Measurements from ENCODE around the gene SHROOM3. TPM values are rescaled to one million over a fixed set of nuclear protein-coding genes. Genes with fewer than 3 reads are reported as not detected.

Gene SHROOM3
- total and polyA plus RNA-seq, 10 donors, result 0.37 to 23.9 (median 8.3) TPM

DNA sequence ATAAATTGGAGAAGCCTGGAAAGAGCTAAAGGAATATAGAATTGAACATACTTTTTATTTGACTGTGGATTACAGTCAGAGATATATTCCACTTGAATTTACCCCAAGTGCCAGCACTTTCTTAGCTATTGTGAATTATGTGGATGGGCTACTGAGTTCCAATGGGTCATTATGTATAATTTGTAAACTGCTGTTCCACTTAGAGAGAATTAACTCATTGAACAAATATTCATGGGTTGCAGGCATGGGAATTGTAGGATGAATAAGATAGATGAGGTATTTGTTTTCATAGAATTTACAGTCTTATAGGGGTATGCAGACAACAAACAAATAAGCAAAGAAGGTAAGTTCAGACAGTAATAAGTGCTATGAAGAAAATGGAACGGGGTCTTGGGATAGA lies 195.7 kb downstream of the SHROOM3 start:
- DNase-seq, result no peak
- Histone ChIP-seq H3K27ac (no peak overlapping the region), H3K27me3 (replicated peaks in 1 of 7) (peaks cover 0 to 7% (median 0%) of the 10 kb centered on the region in 7 donors), H3K36me3 (no peaks in the 10 kb centered on the region), H3K9me3 (no peaks in the 10 kb centered on the region), H3K4me3 (no peak overlapping the region), H3K4me1 (no peaks in the 10 kb centered on the region)
- intact Hi-C loops (cut with DNase I; ENCODE audit: low total_unique reads), result no loop called here
- 41 to 91% (median 90%) methylated on average over 1 of the region's 1 CpG for WGBS, 5 donors
- TF ChIP-seq POLR2AphosphoS5 (IDR thresholded peaks at IDR 0.05), result no peak
- TF ChIP-seq, protein P1, sequence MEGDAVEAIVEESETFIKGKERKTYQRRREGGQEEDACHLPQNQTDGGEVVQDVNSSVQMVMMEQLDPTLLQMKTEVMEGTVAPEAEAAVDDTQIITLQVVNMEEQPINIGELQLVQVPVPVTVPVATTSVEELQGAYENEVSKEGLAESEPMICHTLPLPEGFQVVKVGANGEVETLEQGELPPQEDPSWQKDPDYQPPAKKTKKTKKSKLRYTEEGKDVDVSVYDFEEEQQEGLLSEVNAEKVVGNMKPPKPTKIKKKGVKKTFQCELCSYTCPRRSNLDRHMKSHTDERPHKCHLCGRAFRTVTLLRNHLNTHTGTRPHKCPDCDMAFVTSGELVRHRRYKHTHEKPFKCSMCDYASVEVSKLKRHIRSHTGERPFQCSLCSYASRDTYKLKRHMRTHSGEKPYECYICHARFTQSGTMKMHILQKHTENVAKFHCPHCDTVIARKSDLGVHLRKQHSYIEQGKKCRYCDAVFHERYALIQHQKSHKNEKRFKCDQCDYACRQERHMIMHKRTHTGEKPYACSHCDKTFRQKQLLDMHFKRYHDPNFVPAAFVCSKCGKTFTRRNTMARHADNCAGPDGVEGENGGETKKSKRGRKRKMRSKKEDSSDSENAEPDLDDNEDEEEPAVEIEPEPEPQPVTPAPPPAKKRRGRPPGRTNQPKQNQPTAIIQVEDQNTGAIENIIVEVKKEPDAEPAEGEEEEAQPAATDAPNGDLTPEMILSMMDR (IDR thresholded peaks at IDR 0.05 in 8 of 11, conservative IDR thresholded peaks at IDR 0.05 in 3 of 11), result no peak
- no peak for TF ChIP-seq POLR2A (IDR thresholded peaks at IDR 0.05)

DNA sequence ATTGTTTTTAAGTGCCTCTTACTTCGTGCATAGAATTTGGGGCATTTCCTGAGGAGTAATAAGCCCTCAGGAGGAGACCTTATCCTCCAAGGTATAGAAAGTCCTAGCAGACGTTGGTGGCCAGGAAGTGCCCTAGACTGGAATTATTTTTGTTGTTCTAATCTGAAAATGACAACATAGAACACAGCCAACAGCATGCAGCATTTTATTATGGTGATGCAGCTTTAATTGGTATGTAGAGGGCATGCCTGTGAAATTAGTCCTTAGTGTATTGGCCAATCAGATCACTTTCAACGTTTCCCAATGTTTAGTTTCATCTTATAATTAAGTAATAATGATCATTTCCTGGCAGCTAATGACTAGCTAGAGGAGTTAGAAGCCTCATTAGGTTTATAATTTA lies 199.2 kb downstream of the SHROOM3 start:
- Histone ChIP-seq H3K36me3 (no peaks in the 10 kb centered on the region), H3K27ac (no peak overlapping the region), H3K9me3 (no peaks in the 10 kb centered on the region), H3K4me1 (no peaks in the 10 kb centered on the region), H3K27me3 (replicated peaks in 1 of 7) (peaks cover 0 to 11% (median 0%) of the 10 kb centered on the region in 7 donors), H3K4me3 (no peak overlapping the region)
- TF ChIP-seq, protein P1 (IDR thresholded peaks at IDR 0.05 in 8 of 11, conservative IDR thresholded peaks at IDR 0.05 in 3 of 11), result no peak
- no peak for TF ChIP-seq POLR2A (IDR thresholded peaks at IDR 0.05)
- no peak for TF ChIP-seq POLR2AphosphoS5 (IDR thresholded peaks at IDR 0.05)
- intact Hi-C loops (cut with DNase I; ENCODE audit: low total_unique reads), result no loop called here
- DNase-seq, result no peak
- 18 to 35% (median 27%) methylated on average over 3 of the region's 3 CpGs for WGBS, 5 donors

DNA sequence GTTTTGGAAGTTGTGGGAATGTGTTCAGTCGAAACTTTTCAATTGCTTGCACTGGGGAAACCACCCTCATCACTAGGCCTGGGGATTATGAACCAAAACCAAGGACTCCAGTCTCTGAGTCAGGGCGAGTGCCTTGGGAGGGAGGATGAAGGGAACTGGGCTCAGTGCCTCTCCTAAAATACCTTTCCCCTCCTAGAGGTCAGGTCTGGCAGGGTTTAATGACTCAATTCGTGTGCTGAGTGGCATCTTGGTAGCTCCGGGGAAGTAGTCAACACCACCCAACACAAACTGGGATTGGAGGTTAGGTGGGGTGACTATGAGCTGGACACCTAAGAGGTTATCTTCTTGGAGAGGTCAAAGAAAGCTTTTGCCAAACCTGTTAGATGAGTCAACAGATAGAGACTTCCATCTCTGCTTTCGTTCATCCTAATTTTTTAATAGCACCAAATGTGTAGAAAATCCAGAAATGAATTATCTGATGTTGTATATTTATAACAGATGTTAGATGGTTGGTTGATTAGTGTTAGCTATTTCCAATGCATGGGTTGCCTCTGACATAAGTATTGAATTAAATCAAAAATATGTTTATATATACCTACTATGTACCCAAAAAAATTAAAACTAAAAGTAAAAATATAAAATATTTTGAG lies 202.8 kb downstream of the SHROOM3 start:
- intact Hi-C loops (cut with DNase I; ENCODE audit: low total_unique reads), result no loop called here
- no peaks in the 10 kb centered on the region for H3K4me1 ChIP-seq
- H3K27me3 ChIP-seq (replicated peaks in 1 of 7), result peaks cover 0 to 7% (median 0%) of the 10 kb centered on the region in 7 donors
- no peaks in the 10 kb centered on the region for H3K9me3 ChIP-seq
- 65 to 91% (median 73%) methylated on average over 5 of the region's 5 CpGs for WGBS, 5 donors
- H3K4me3 ChIP-seq, result no peak overlapping the region
- TF ChIP-seq POLR2A (IDR thresholded peaks at IDR 0.05) (no peak), POLR2AphosphoS5 (IDR thresholded peaks at IDR 0.05) (no peak)
- TF ChIP-seq, protein P1 (IDR thresholded peaks at IDR 0.05 in 8 of 11, conservative IDR thresholded peaks at IDR 0.05 in 3 of 11), result no peak
- no peak overlapping the region for H3K27ac ChIP-seq
- no peak for DNase-seq
- no peaks in the 10 kb centered on the region for H3K36me3 ChIP-seq

DNA sequence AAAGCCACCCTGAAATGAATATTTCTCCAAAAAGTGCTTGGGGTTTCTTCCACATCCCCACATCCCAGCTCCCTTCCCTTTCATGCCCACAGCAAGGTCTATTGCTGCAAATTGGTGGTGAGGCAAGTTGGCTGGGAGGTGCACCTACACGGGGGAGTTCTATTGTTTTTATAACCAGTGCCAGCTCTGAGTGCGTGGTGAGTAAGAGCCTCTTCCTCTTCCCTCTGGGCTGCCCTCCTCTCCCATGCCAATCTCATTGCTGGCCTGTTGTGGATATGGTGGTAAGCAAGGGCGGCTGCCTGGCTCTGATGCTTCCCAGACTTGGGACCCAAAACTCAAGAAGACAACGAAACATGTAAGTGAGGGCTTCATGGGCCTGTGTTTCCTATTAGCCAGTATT lies 204.3 kb downstream of the SHROOM3 start:
- no peak for DNase-seq
- Histone ChIP-seq H3K27ac (no peak overlapping the region), H3K36me3 (no peaks in the 10 kb centered on the region), H3K27me3 (replicated peaks in 1 of 7) (peaks cover 0 to 7% (median 0%) of the 10 kb centered on the region in 7 donors), H3K4me3 (no peak overlapping the region), H3K9me3 (no peaks in the 10 kb centered on the region), H3K4me1 (no peaks in the 10 kb centered on the region)
- intact Hi-C loops (cut with DNase I; ENCODE audit: low total_unique reads), result no loop called here
- TF ChIP-seq, protein P1 (IDR thresholded peaks at IDR 0.05 in 8 of 11, conservative IDR thresholded peaks at IDR 0.05 in 3 of 11), result no peak
- TF ChIP-seq POLR2A (IDR thresholded peaks at IDR 0.05) (no peak), POLR2AphosphoS5 (IDR thresholded peaks at IDR 0.05) (no peak)
- WGBS, 5 donors, result 59 to 84% (median 74%) methylated on average over 4 of the region's 4 CpGs
